Effector memory CD8-positive, alpha-beta T cell (primary cell): ENCODE results near the gene WSCD2.

Experiments used
- ATAC-seq: fragments of 150-1000 bp; cut with Tn5 transposase; replicated peaks from 2 replicates; pipeline ENCODE4 v1.10.0; 2021; ENCODE audit warnings: mild to moderate bottlenecking, moderate library complexity
- DNase-seq, 3 experiments: peaks; one replicate each; pipeline ENCODE4 v3.0.0; 2021
- H3K27ac Mint-ChIP-seq, 2 donors: one replicate each; pipeline ENCODE4 v1.8.0; 2022; ENCODE audit warnings: mild to moderate bottlenecking in 2 of 2, mixed read lengths in 2 of 2, moderate library complexity in 2 of 2
- H3K27me3 Mint-ChIP-seq, 2 donors: one replicate each; pipeline ENCODE4 v1.8.0; 2022; ENCODE audit warnings: mixed read lengths in 2 of 2
- H3K36me3 Mint-ChIP-seq: one replicate; pipeline ENCODE4 v1.8.0; 2022; ENCODE audit warnings: mild to moderate bottlenecking, moderate library complexity, mixed read lengths; ENCODE audit not compliant: insufficient read depth
- H3K4me1 Mint-ChIP-seq, 2 donors: one replicate each; pipeline ENCODE4 v1.8.0; 2022; ENCODE audit warnings: low read depth in 2 of 2, mixed read lengths in 2 of 2
- H3K4me3 Mint-ChIP-seq, 2 donors: one replicate each; pipeline ENCODE4 v1.8.0; 2022; ENCODE audit warnings: mild to moderate bottlenecking in 2 of 2, mixed read lengths in 2 of 2, moderate library complexity in 2 of 2
- H3K9me3 Mint-ChIP-seq, 2 donors: one replicate each; pipeline ENCODE4 v1.8.0; 2022; ENCODE audit warnings: mixed read lengths in 2 of 2

Gene WSCD2

GRCh38 chr12:108167974-108168373 lies 38.9 kb downstream of the WSCD2 start:
- H3K4me3 Mint-ChIP-seq = no peak overlapping the region
- H3K36me3 Mint-ChIP-seq = no peaks in the 10 kb centered on the region
- DNase-seq = no peak
- H3K4me1 Mint-ChIP-seq = no peaks in the 10 kb centered on the region
- no peaks in the 10 kb centered on the region for H3K9me3 Mint-ChIP-seq
- no peak for ATAC-seq
- H3K27ac Mint-ChIP-seq = no peak overlapping the region
- peaks cover 31 to 41% of the 10 kb centered on the region in 2 donors for H3K27me3 Mint-ChIP-seq

GRCh38 chr12:108169708-108170107 lies 40.6 kb downstream of the WSCD2 start:
- Mint-ChIP-seq H3K36me3 (no peaks in the 10 kb centered on the region), H3K27ac (no peak overlapping the region), H3K27me3 (peaks cover 31 to 41% of the 10 kb centered on the region in 2 donors), H3K4me3 (no peak overlapping the region), H3K4me1 (no peaks in the 10 kb centered on the region), H3K9me3 (no peaks in the 10 kb centered on the region)
- no peak for DNase-seq
- ATAC-seq = no peak

GRCh38 chr12:108170164-108170563 lies 41.1 kb downstream of the WSCD2 start:
- Mint-ChIP-seq H3K4me3 (no peak overlapping the region), H3K4me1 (no peaks in the 10 kb centered on the region), H3K9me3 (no peaks in the 10 kb centered on the region), H3K36me3 (no peaks in the 10 kb centered on the region), H3K27me3 (peaks cover 29 to 41% of the 10 kb centered on the region in 2 donors), H3K27ac (no peak overlapping the region)
- DNase-seq (no peak), ATAC-seq (no peak)

DNA sequence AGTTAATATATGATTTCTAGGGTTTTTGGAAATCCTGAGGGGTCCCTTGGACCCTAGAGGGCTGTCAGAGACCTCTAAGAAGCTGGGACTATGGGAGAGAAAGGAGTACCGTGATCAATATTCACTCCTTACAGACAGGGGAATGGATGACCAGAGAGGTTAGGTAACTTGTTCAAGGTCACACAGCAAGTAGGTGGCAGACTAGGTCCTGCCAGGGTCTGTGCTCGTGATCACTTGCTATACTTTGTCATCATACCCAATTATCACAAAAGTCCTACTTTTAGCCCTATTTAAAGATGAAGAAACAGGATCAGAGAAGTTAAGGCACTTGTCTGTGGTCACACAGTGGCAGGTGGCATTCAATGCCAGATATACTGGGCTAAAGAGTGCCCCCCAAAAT lies 42.9 kb downstream of the WSCD2 start:
- no peak overlapping the region for H3K4me3 Mint-ChIP-seq
- H3K4me1 Mint-ChIP-seq = no peaks in the 10 kb centered on the region
- no peak for DNase-seq
- H3K36me3 Mint-ChIP-seq = no peaks in the 10 kb centered on the region
- ATAC-seq = no peak
- H3K27ac Mint-ChIP-seq = no peak overlapping the region
- H3K9me3 Mint-ChIP-seq = no peaks in the 10 kb centered on the region
- peaks cover 24 to 38% of the 10 kb centered on the region in 2 donors for H3K27me3 Mint-ChIP-seq

DNA sequence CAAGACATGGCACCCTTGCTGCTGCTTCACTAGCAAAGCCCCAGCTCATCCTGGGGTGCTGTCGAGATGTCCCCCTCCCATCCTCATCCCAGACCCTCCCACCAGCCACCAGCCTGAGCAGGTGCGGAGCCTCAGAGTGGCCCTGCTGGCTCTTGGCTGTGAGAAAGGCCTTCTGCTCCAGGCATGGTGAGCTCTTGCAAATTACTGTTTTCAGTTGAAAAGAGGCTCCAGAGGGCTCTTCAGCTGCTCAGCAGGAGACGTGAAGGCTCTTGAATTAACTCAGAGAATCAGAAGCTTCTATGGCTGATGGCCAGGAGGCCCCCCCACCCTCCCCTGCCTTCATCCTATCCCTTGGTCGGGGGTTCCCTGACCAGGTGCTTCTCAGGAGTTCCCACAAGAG lies 44.1 kb downstream of the WSCD2 start:
- DNase-seq (no peak), ATAC-seq (no peak)
- no peak overlapping the region for H3K27ac Mint-ChIP-seq
- no peaks in the 10 kb centered on the region for H3K9me3 Mint-ChIP-seq
- H3K4me1 Mint-ChIP-seq = no peaks in the 10 kb centered on the region
- peaks cover 13 to 27% of the 10 kb centered on the region in 2 donors for H3K27me3 Mint-ChIP-seq
- no peak overlapping the region for H3K4me3 Mint-ChIP-seq
- no peaks in the 10 kb centered on the region for H3K36me3 Mint-ChIP-seq

DNA sequence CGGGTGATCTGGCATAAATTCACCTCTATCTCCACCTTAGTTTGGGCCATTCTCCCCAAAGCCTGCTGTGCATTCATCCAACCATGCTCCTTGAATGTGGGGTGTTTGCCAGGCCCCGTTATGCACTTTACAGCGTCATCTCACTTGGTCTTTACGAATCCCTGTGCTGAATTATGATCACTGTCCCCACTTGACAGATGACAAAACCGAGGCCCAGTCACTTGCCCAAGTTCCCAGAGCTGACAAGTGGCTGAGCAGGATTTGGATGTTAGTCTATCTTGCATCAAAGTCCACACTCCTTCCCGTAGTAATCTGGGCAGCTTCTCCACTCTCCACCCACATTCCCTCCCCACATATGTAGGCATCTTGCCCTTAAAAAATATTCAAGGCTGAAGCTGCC lies 44.8 kb downstream of the WSCD2 start:
- DNase-seq (no peak), ATAC-seq (no peak)
- Mint-ChIP-seq H3K4me1 (no peaks in the 10 kb centered on the region), H3K9me3 (no peaks in the 10 kb centered on the region), H3K36me3 (no peaks in the 10 kb centered on the region), H3K27ac (no peak overlapping the region), H3K27me3 (peaks cover 7 to 20% of the 10 kb centered on the region in 2 donors), H3K4me3 (no peak overlapping the region)

- Mint-ChIP-seq H3K36me3 (no peaks in the 10 kb centered on the region), H3K4me3 (no peak overlapping the region), H3K27ac (no peak overlapping the region), H3K9me3 (no peaks in the 10 kb centered on the region), H3K4me1 (no peaks in the 10 kb centered on the region), H3K27me3 (peaks cover 6 to 12% of the 10 kb centered on the region in 2 donors)
- ATAC-seq (no peak), DNase-seq (no peak)
Observed at GRCh38 chr12:108174641-108175040, 45.6 kb downstream of the WSCD2 start.

DNA sequence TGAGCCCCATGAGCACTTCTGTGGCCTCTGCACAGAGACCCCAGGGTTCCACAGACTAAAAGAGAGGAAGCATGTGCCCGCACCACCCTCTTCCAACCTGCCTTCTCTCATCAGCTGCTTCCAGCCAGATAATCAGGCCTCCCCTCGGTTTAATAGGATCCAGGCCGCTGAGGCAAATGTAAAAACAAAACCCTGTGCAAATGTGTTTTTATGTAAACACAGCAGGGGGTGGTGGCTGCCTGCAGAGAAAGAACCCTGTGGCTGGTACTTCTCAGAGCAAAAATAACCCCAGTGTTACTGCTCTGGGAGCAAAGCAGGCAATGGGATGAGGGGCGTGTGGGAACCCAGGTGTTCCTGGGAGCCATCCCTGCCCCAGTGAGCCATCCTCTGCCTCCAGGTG lies 46.2 kb downstream of the WSCD2 start:
- no peaks in the 10 kb centered on the region for H3K4me1 Mint-ChIP-seq
- no peaks in the 10 kb centered on the region for H3K36me3 Mint-ChIP-seq
- ATAC-seq (no peak), DNase-seq (no peak)
- H3K27me3 Mint-ChIP-seq = peaks cover 1 to 5% of the 10 kb centered on the region in 2 donors
- H3K9me3 Mint-ChIP-seq = no peaks in the 10 kb centered on the region
- no peak overlapping the region for H3K4me3 Mint-ChIP-seq
- no peak overlapping the region for H3K27ac Mint-ChIP-seq

DNA sequence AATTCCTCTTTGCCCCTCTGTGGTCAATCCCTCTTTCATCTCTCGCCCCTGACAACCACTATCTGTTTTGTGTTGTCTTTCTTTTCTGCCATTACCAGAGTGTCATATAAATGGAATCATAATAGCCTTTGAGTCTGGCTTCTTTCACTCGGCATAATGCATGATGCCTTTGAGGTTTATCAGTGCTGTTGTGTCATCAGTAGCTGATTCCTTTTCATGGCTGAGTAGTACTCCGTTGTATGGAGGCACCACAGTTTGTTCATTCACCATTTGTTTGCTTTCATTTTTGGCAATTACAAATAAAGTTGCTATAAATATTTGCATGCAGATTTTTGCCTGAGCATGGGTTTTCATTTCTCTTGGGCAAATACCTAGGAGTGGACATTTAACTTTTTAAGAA lies 47.2 kb downstream of the WSCD2 start:
- Mint-ChIP-seq H3K9me3 (no peaks in the 10 kb centered on the region), H3K27ac (no peak overlapping the region), H3K36me3 (no peaks in the 10 kb centered on the region), H3K4me1 (no peaks in the 10 kb centered on the region), H3K27me3 (no peaks in the 10 kb centered on the region), H3K4me3 (no peak overlapping the region)
- no peak for ATAC-seq
- DNase-seq = no peak

GRCh38 chr12:108177131-108177530 lies 48.0 kb downstream of the WSCD2 start:
- H3K27ac Mint-ChIP-seq = no peak overlapping the region
- H3K9me3 Mint-ChIP-seq = no peaks in the 10 kb centered on the region
- H3K4me3 Mint-ChIP-seq = no peak overlapping the region
- ATAC-seq (no peak), DNase-seq (no peak)
- no peaks in the 10 kb centered on the region for H3K36me3 Mint-ChIP-seq
- H3K4me1 Mint-ChIP-seq = no peaks in the 10 kb centered on the region
- no peaks in the 10 kb centered on the region for H3K27me3 Mint-ChIP-seq

DNA sequence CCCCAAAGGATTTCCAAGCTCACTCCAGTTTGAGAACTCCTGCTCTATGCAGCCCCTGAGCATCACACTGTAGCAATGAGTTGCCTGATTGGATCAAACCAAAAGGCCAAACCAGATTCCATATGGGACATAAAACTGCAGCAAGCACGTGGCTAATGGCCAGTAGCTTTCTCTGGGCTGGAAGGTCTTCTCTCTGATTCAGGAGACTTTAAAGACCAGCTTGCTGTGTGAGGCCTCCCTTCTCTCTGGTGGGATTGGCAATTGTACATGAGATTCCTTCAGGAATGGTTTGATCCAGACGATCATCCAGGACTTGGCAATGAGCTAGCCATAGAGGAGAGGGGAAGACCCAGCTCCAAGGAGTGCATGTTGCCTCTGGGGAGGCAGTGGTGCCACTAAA lies 50.2 kb downstream of the WSCD2 start:
- H3K27ac Mint-ChIP-seq = no peak overlapping the region
- ATAC-seq (no peak), DNase-seq (no peak)
- no peaks in the 10 kb centered on the region for H3K9me3 Mint-ChIP-seq
- no peaks in the 10 kb centered on the region for H3K27me3 Mint-ChIP-seq
- H3K4me1 Mint-ChIP-seq = no peaks in the 10 kb centered on the region
- no peaks in the 10 kb centered on the region for H3K36me3 Mint-ChIP-seq
- H3K4me3 Mint-ChIP-seq = no peak overlapping the region

DNA sequence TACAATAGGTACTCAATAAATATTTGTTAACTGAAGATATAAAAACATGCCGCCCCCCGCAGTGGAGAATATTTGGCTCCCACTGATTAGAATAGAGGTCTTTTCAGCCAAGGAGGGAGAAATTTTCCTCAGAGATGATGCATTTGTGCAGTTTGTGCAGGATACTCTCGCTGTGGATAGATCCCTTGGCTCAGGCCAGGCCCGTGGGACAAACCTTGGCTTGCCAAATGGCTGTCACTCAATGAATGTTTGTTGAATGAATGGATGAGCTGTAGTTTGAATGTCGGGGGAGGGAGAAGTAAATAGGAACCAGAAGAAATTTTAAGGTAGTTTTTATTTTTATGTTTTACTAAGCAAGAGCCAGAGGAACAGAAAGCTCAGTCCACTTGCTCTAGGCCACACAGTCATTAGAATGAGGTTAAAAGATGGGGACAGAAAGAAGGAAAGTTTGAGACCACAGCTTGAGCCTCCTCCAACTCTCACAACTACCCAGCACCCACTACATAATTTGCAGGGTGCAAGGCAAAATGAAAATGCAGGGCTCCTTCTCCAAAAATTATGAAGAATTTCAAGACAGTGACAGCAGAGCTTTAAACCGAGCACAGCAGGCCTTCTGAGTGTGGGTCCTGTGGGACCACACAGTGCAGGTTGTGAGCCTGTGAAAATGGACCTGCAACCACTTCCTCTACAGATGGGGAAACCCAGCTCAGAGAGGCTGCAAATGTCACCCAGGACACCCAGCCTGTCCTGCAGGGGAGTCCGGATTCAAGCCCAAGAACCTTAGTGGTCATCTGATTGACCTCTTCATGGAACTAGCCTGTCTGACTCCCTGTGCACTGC lies 51.4 kb downstream of the WSCD2 start:
- DNase-seq = no peak
- no peaks in the 10 kb centered on the region for H3K4me1 Mint-ChIP-seq
- H3K36me3 Mint-ChIP-seq = no peaks in the 10 kb centered on the region
- no peak overlapping the region for H3K27ac Mint-ChIP-seq
- H3K9me3 Mint-ChIP-seq = no peaks in the 10 kb centered on the region
- no peak overlapping the region for H3K4me3 Mint-ChIP-seq
- no peak for ATAC-seq
- no peaks in the 10 kb centered on the region for H3K27me3 Mint-ChIP-seq

GRCh38 chr12:108181095-108181454 lies 52.0 kb downstream of the WSCD2 start:
- H3K27me3 Mint-ChIP-seq = peaks cover 0 to 3% of the 10 kb centered on the region in 2 donors
- H3K4me1 Mint-ChIP-seq = no peaks in the 10 kb centered on the region
- H3K27ac Mint-ChIP-seq = no peak overlapping the region
- no peaks in the 10 kb centered on the region for H3K36me3 Mint-ChIP-seq
- DNase-seq (no peak), ATAC-seq (no peak)
- H3K9me3 Mint-ChIP-seq = no peaks in the 10 kb centered on the region
- no peak overlapping the region for H3K4me3 Mint-ChIP-seq

- no peaks in the 10 kb centered on the region for H3K9me3 Mint-ChIP-seq
- no peak for ATAC-seq
- H3K27ac Mint-ChIP-seq = no peak overlapping the region
- H3K36me3 Mint-ChIP-seq = no peaks in the 10 kb centered on the region
- H3K4me1 Mint-ChIP-seq = no peaks in the 10 kb centered on the region
- H3K4me3 Mint-ChIP-seq = no peak overlapping the region
- H3K27me3 Mint-ChIP-seq = peaks cover 0 to 13% of the 10 kb centered on the region in 2 donors
- no peak for DNase-seq
Observed at GRCh38 chr12:108182096-108182495, 53.0 kb downstream of the WSCD2 start.
